Activated T-helper 1 cell treated with anti-CD3 and anti-CD28 coated beads, Interleukin-2, amount 50 U/mL, for 16 hours (primary cell): Measurements from ENCODE around the gene PTHLH.

ENCODE experiments used
- DNase-seq, 2 donors: peaks; one replicate each; pipeline ENCODE4 v3.0.0-alpha.2; 2020; ENCODE audit warnings: low read depth in 1 of 2, low spot score in 1 of 2

PTHLH gene

GRCh38 chr12:27940756-27941402, 31.7 kb downstream of the PTHLH start:
- peak; percentile 46 to 47 for DNase-seq

- no peak for DNase-seq
Observed at GRCh38 chr12:27940245-27940644, 32.3 kb downstream of the PTHLH start.

GRCh38 chr12:27937768-27938167, 34.8 kb downstream of the PTHLH start:
- no peak for DNase-seq

- DNase-seq, result no peak
Observed at GRCh38 chr12:27936196-27936595, 36.3 kb downstream of the PTHLH start.

- DNase-seq, result no peak
Observed at GRCh38 chr12:27934276-27934675, 38.3 kb downstream of the PTHLH start.

GRCh38 chr12:27931390-27931789, 41.1 kb downstream of the PTHLH start:
- no peak for DNase-seq

- DNase-seq, result no peak
Observed at GRCh38 chr12:27927347-27927746, 45.2 kb downstream of the PTHLH start.

- DNase-seq, result no peak
Observed at GRCh38 chr12:27924350-27925135, 48.0 kb downstream of the PTHLH start.

- no peak for DNase-seq
Observed at GRCh38 chr12:27922531-27923139, 49.9 kb downstream of the PTHLH start.

GRCh38 chr12:27919671-27920235, 52.8 kb downstream of the PTHLH start:
- no peak for DNase-seq

- DNase-seq, result no peak
Observed at GRCh38 chr12:27915536-27915935, 57.0 kb downstream of the PTHLH start.

- no peak for DNase-seq
Observed at GRCh38 chr12:27915021-27915420, 57.5 kb downstream of the PTHLH start.

- no peak for DNase-seq
Observed at GRCh38 chr12:27913999-27914614, 58.4 kb downstream of the PTHLH start.

- no peak for DNase-seq
Observed at GRCh38 chr12:27911397-27911796, 61.1 kb downstream of the PTHLH start.
